Activated T-helper 9 cell treated with anti-CD3 and anti-CD28 coated beads, Interleukin-2, amount 50 U/mL, for 16 hours (primary cell): ENCODE data around the gene C13orf42.

Experiments
- DNase-seq: peaks from one replicate; pipeline ENCODE4 v3.0.0-alpha.2; 2020; ENCODE audit warnings: low read depth

C13orf42 gene

DNA sequence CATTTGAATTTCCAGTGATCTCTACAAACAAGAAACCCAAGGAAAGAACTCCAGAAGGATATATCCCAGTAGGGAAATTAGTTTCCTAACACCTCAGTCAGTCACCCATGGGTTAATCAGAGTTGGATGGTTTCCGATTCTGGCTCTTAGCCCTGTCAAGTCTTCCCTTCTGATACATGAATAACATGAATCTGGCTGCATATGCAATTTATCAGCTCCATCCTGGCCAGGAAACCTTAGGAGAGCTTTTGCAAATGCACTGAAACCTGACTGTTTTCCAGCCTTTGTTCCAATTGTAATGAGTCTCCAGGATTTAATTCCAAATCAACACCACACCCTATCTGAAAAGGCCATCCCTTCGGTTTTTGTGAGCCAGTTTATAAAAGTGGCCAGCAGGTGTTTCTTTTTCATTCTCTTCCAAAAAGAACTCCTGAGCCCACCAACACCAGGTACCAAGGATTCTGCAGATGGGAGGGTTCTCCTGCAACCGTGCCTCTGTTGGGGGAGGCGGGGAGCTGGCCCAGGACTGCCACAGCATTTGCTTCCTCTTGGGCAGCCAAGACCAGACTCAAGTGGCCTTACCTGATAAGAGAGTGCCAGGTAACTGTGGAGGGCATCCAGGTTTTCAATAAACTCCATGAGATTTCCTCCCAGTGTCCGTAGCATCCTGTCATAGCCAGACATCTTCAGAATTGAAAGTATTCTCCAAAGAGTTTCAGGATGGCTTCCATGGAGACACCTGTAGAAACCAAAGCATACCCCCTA is 77.5 kb downstream of the C13orf42 start:
- no peak for DNase-seq

DNA sequence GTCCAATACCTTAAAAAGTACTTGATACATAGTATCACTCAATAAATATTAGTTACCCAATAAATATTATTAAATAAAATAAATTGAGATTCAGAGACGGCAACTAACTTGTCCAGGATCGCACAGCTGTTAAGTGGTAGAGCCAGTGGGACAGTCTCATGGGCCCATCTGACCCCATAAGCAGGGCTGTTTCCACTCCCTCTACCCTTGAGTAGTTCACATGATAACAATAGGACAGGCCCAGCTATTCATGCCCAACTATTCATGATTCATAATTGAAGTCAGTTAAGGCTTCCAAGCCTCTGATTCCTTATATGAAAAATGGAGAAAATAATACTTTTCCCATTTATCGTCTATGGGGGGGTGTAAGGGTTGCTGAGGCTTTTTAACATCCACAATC is 78.2 kb downstream of the C13orf42 start:
- no peak for DNase-seq
